Measurements from ENCODE around the gene SLC22A17. TPM values are rescaled to one million over a fixed set of nuclear protein-coding genes. Genes with fewer than 3 reads are reported as not detected.
A peak's percentile ranks its signal among the peaks of the same experiment; 100 is the strongest.

Gene SLC22A17
- total and polyA plus RNA-seq, 10 of the 15 experiments (the other 5 are each of a cell fraction or from before 2014, with no cell fraction given) = not detected

DNA sequence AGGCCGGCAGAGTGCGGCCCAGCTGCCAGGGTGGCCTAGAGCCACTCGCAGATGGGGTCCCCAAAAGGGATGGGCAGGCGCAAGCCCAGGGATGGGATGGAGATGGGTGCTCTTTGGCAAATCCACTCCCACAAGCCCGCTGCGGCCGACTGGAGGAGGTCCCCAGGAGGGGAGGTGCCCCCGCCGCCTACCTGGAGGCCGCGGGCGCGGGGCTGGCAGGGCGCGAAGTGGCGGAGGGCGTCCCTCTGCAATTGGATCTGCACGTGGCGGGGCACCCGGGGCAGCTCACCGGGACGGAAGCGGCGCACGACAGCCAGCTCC is 50.8 kb downstream of the SLC22A17 start:
- no peak for DNase-seq (ENCODE audit: low read depth, low spot score)
- ChIA-PET RAD21 (ENCODE audit: unreplicated experiment) (interaction anchor here (0.8 to 8.7 kb wide), 5 partner anchors 16 to 207 kb away, joined by 3 to 103 read pairs (median 4); partner anchors contain the start of genes ACIN1, C14orf119, HOMEZ and PABPN1), SMC1A (ENCODE audit: uncharacterized antibody, unreplicated experiment) (interaction anchor here (0.8 to 7.1 kb wide), 4 partner anchors 9 to 19 kb away, joined by 3 to 48 read pairs (median 18); partner anchors contain the start of genes HOMEZ and PABPN1), CTCF (interaction anchor here (1.0 to 5.8 kb wide), 10 partner anchors 11 to 233 kb away, joined by 3 to 77 read pairs (median 6); partner anchors contain the start of genes HOMEZ and PABPN1), POLR2A (interaction anchor here (1.5 to 5.7 kb wide), 3 partner anchors 16 to 20 kb away, joined by 3 to 98 read pairs (median 28); partner anchors contain the start of genes HOMEZ and PABPN1)
- Histone ChIP-seq H2AFZ (ENCODE audit: control insufficient read depth, low read depth, low read length) (peak overlapping the region; percentile 92), H4K20me1 (ENCODE audit: control insufficient read depth, insufficient read depth) (no peaks in the 10 kb centered on the region), H3K4me2 (ENCODE audit: control insufficient read depth, insufficient read depth) (peak overlapping the region; percentile 73), H3K27ac (ENCODE audit: control insufficient read depth, insufficient read depth) (peak overlapping the region; percentile 84), H3K9ac (ENCODE audit: control insufficient read depth, insufficient read depth, low read length) (peak overlapping the region; percentile 78), H3K79me2 (ENCODE audit: control insufficient read depth, insufficient read depth, low read length) (peaks cover 17% of the 10 kb centered on the region), H3K36me3 (ENCODE audit: control insufficient read depth in 2 of 2, insufficient read depth in 2 of 2, low read length in 1 of 2) (no peaks in the 10 kb centered on the region), H3K27me3 (replicated peaks in 1 of 2; ENCODE audit: control insufficient read depth in 2 of 2, insufficient read depth in 2 of 2, low read length in 1 of 2) (no peaks in the 10 kb centered on the region), H3K4me1 (ENCODE audit: control insufficient read depth, insufficient read depth, low read length) (peaks cover 11% of the 10 kb centered on the region), H3K4me3 (peak overlapping the region; percentile 67), H3K9me3 (replicated peaks; ENCODE audit: control insufficient read depth, insufficient read depth, low read length) (no peaks in the 10 kb centered on the region)
- in situ Hi-C loops (cut with MboI) (loop anchor here (10.0 to 25.0 kb wide), 2 partner anchors 810 to 1133 kb away; partner anchors contain the start of genes DCAF11 and NRL), intact Hi-C loops (cut with micrococcal nuclease; ENCODE audit: unreplicated experiment) (loop anchor here (1.0 to 2.0 kb wide), 2 partner anchors 19 to 181 kb away; partner anchors contain the start of gene PABPN1)
- BruUV-seq (replicated peaks) = no TSS peak
- under 1% methylated on average over 22 of the region's 25 CpGs for WGBS (ENCODE audit: insufficient coverage, insufficient replicate concordance, low lambda C conversion rate, missing lambda C conversion rate)
- peak; percentile 35 for ATAC-seq
- FAIRE-seq = no peak
- TF ChIP-seq CBFB (IDR thresholded peaks at IDR 0.05; ENCODE audit: low read depth) (peak; percentile 34; the same call in 1 of the 2 replicates), SPI1 (IDR thresholded peaks at IDR 0.05; ENCODE audit: borderline replicate concordance, insufficient read depth, low read depth, low read length) (no peak), RAD21 (IDR thresholded peaks at IDR 0.05; ENCODE audit: insufficient read depth, low read depth, low read length) (no peak), SIX5 (IDR thresholded peaks at IDR 0.05; ENCODE audit: low read depth, low read length, severe bottlenecking) (no peak), HCFC1 (IDR thresholded peaks at IDR 0.05; ENCODE audit: low read length) (peak; percentile 33; the same call in 1 of the 2 replicates), BMI1 (IDR thresholded peaks at IDR 0.05; ENCODE audit: borderline replicate concordance) (no peak), BHLHE40 (IDR thresholded peaks at IDR 0.05; ENCODE audit: borderline replicate concordance in 1 of 2, low read depth in 2 of 2, low read length in 1 of 2) (no peak; a peak in 1 of 4 replicates), ZBTB40 (IDR thresholded peaks at IDR 0.05; ENCODE audit: borderline replicate concordance) (no peak), ZNF687 (IDR thresholded peaks at IDR 0.05) (no peak), EED (IDR thresholded peaks at IDR 0.05; ENCODE audit: low read depth) (0 out of 2 replicates have a peak, but pooled peaks have one; percentile 3), PML (IDR thresholded peaks at IDR 0.05; ENCODE audit: low read length) (0 out of 2 replicates have a peak, but pooled peaks have one; percentile 30), EZH2 (IDR thresholded peaks at IDR 0.05; ENCODE audit: borderline replicate concordance, control insufficient read depth, low read depth, low read length) (no peak), POLR2A (IDR thresholded peaks at IDR 0.05; ENCODE audit: low read depth, low read length) (peak; percentile 69; the same call in 1 of the 2 replicates)
- TF ChIP-seq, protein P1, sequence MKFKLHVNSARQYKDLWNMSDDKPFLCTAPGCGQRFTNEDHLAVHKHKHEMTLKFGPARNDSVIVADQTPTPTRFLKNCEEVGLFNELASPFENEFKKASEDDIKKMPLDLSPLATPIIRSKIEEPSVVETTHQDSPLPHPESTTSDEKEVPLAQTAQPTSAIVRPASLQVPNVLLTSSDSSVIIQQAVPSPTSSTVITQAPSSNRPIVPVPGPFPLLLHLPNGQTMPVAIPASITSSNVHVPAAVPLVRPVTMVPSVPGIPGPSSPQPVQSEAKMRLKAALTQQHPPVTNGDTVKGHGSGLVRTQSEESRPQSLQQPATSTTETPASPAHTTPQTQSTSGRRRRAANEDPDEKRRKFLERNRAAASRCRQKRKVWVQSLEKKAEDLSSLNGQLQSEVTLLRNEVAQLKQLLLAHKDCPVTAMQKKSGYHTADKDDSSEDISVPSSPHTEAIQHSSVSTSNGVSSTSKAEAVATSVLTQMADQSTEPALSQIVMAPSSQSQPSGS (IDR thresholded peaks at IDR 0.05; ENCODE audit: low read length) = no peak
